Spleen (tissue), 7 donors: Measurements from ENCODE around the gene TADA2B.

Experiments used
- POLR2A ChIP-seq, 3 donors: fragments of 450-650 bp; IDR thresholded peaks; one replicate each; pipeline ENCODE4 v1.5.1; 2017; ENCODE audit warnings: antibody characterized with exemption in 3 of 3, mild to moderate bottlenecking in 1 of 3
- TF ChIP-seq, protein P1 (sequence below), 11 experiments: fragments of 200-600 bp in 7 of 11; fragments of 450-650 bp in 4 of 11; sonication (generic) in 4 of 11; IDR thresholded peaks in 8 of 11; conservative IDR thresholded peaks in 3 of 11; 1 replicate in 7 of 11; 2 replicates in 4 of 11; pipeline versions ENCODE4 v1.4.0 to v1.8.0; 2016 to 2021; ENCODE audit warnings: antibody characterized with exemption in 11 of 11, inconsistent platforms in 4 of 11, mild to moderate bottlenecking in 1 of 11
- donor health status: DM: no; HTN: no; CAD: no; lungs with moderate emphysema.
- donor health status: DM: no; HTN: no; CAD: no.
- donor health status: DM: no; HTN: no; CAD: no.

- TF ChIP-seq, protein P1, sequence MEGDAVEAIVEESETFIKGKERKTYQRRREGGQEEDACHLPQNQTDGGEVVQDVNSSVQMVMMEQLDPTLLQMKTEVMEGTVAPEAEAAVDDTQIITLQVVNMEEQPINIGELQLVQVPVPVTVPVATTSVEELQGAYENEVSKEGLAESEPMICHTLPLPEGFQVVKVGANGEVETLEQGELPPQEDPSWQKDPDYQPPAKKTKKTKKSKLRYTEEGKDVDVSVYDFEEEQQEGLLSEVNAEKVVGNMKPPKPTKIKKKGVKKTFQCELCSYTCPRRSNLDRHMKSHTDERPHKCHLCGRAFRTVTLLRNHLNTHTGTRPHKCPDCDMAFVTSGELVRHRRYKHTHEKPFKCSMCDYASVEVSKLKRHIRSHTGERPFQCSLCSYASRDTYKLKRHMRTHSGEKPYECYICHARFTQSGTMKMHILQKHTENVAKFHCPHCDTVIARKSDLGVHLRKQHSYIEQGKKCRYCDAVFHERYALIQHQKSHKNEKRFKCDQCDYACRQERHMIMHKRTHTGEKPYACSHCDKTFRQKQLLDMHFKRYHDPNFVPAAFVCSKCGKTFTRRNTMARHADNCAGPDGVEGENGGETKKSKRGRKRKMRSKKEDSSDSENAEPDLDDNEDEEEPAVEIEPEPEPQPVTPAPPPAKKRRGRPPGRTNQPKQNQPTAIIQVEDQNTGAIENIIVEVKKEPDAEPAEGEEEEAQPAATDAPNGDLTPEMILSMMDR (IDR thresholded peaks at IDR 0.05 in 8 of 11, conservative IDR thresholded peaks at IDR 0.05 in 3 of 11), result no peak
- no peak for TF ChIP-seq POLR2A (IDR thresholded peaks at IDR 0.05)
These were observed 35.2 kb upstream of the TADA2B start for GRCh38 chr4:7007944-7008343.
